HPDE6-E6E7 (cell line): ENCODE measurements around the gene DNAJB9.

Experiments used
- DNase-seq: peaks from one replicate; pipeline ENCODE4 v3.0.0; 2011; ENCODE audit warnings: missing footprints; ENCODE audit errors: extremely low spot score

DNAJB9 gene

DNA sequence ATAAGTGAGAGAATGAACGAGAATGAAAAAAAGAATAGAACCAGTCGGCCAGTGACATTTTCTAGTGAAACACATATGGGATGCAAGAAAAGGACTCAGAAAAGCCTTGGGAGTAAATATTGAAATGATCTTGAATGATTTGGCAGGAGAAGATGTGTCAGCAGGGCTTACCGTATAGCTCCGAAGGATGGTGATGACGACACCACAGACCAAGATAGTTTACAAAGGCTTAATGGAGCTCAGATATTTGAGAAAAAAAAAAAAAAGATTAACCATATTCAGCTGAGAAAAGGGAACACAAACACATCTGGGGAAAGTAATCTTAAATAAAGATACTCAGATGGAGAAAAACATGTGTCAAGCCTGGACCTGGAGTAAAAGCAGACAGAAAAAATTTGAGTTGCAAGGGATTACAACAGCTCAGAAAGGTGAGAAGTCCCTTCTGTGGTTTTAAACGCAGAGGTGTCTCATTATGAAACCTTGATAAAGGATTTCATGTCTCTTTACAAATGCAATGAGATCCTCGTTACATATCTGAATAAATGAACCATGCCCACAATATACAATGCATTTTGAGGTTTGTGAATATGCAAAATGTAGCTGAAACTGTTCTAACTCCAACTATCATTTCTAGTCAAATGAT is 36.0 kb downstream of the DNAJB9 start:
- DNase-seq: no peak

- DNase-seq: no peak
Observed at GRCh38 chr7:108609643-108610042, 40.0 kb downstream of the DNAJB9 start.

DNA sequence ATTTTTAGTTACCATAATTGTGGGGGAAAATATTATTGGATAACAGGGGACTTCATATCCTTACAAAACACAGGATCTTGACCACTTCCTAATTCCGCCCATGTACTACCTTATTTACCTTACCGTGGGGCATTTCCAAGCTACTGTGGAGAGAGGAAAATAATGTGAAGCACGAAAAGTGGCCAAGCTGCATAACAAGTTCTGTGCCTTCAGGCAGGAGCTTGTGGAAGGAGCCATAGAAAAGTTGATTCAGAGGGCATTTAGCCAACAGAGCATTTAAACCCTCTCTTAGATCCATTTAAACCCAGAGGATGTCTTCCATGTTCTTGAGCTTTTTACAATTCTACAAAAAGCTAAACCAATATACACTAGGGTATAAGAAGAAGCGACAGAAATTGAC is 41.6 kb downstream of the DNAJB9 start:
- DNase-seq: no peak

DNA sequence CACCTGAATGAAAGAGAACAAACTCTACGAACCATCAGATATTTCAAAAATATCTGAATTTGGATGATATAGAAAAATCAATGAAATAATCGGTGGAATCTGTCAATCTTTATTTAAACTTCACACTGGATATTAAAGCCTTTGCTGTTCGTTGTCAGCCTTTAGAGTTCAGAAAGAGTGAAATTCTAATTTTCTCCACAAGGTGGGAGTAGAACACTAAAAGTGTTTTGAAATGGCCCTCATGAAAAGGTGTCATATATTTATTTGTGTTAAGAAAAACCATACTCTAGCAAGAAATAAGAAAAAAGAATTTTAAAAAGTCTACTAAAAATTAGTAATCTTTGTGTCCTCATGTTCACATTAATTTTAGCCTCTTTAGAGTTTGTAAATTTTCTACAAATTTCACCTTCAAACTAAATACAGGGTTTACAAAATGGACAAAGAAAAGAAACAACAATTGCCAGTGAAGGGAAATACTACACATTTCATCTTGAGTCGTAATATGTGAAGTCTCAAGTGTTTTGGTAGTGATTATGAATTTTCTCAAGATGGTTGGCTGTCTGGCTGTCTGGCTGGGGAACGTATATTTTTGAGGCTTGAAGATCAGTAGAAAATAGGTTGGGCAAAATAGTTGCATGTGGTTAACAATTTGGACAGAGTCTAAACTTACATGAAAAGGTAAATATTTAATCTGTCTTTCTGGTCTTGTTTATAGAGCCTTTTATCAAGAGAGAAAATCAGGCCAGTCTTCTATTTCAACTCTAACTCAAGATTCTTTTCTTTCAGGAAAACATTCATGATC is 43.7 kb downstream of the DNAJB9 start:
- DNase-seq: peak; percentile 23

DNA sequence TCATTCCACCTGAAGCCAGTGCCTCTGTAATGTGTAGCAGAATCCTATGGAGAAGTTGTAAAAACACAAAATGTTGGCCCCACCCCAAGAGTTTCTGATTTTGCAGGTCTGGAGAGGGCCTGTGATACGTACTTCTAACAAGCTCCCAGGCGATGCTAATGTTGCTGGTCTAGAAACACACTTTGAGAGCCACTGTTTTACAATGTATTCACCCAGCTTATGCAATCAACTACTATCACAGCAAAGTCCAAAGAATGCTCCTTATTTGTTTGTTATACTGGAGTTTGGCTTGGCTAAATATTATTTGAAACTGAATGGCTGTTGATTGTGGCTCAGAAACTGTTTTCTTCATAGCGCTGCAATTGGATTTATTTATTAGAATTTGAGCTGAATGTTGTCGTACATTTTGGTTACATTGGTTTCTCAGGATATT is 44.3 kb downstream of the DNAJB9 start:
- DNase-seq: no peak

- no peak for DNase-seq
Observed at GRCh38 chr7:108614896-108615295, 45.2 kb downstream of the DNAJB9 start.

DNA sequence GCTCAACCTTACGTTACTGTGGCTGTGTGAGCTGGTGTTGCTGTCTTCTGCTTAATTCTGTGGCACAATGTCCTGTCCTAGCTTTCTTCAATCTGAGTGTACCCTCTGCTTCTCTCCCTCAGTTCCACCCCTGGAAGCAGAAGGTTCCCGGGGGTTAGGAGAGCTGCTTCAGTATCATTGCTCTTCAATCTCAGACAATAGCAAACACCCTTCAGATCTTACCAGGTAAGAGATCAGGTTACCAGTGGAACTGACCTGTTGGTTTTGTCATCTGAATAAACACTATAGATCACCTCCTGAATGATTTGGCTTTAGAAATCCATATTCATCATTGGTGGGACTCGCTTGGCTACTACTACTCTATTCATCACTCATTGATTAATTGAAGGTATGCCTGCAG is 48.4 kb downstream of the DNAJB9 start:
- no peak for DNase-seq

- DNase-seq: no peak
Observed at GRCh38 chr7:108623220-108623619, 53.5 kb downstream of the DNAJB9 start.
